IMR-90 (cell line): ENCODE measurements around the gene CRISPLD2. TPM values are rescaled to one million over a fixed set of nuclear protein-coding genes. Genes with fewer than 3 reads are reported as not detected.

Source experiments
- ATAC-seq: fragments of 200-7000 bp; cut with Tn5 transposase; 2 replicates; pipeline ENCODE4 v1.9.1; 2020; ENCODE audit warnings: low read depth, mild to moderate bottlenecking, moderate library complexity
- BruUV-seq: library from RNA; stranded (reverse); fragments of 400-500 nt; replicated peaks from 2 replicates; lab custom pipeline; 2021; lab: Mats Ljungman, UMichigan
- CTCF ChIA-PET: fragments of 300-600 bp; formaldehyde crosslinking; extraction: SDS; loops from one replicate; lab custom pipeline; 2021; ENCODE audit warnings: antibody characterized with exemption; lab: Yijun Ruan, JAX
- POLR2A ChIA-PET: fragments of 300-600 bp; sonication (Branson Sonifier 250); formaldehyde crosslinking; loops from one replicate; lab custom pipeline; 2022; ENCODE audit warnings: antibody characterized with exemption; ENCODE audit not compliant: unreplicated experiment; lab: Charles Lee
- DNase-seq: peaks from one replicate; pipeline ENCODE4 v3.0.0; 2013
- H2AFZ ChIP-seq: replicated peaks from 2 replicates; pipeline ENCODE3; 2013; ENCODE audit warnings: low read length, mild to moderate bottlenecking; ENCODE audit not compliant: poor library complexity
- H2AK5ac ChIP-seq: 2 replicates; pipeline ENCODE4 v1.6.1; 2013; ENCODE audit warnings: low read depth, low read length, inconsistent platforms
- H2AK9ac ChIP-seq: replicated peaks from 2 replicates; pipeline ENCODE3; 2013; ENCODE audit warnings: mild to moderate bottlenecking, low read depth, low read length, moderate library complexity; ENCODE audit not compliant: poor library complexity
- H2BK120ac ChIP-seq: 2 replicates; pipeline ENCODE4 v1.6.1; 2013; ENCODE audit warnings: low read depth, low read length, inconsistent platforms
- H2BK15ac ChIP-seq: 3 replicates; pipeline ENCODE4 v1.6.1; 2013; ENCODE audit warnings: low read depth, low read length, inconsistent platforms
- H2BK20ac ChIP-seq: 2 replicates; pipeline ENCODE4 v1.6.1; 2013; ENCODE audit warnings: low read depth, mild to moderate bottlenecking, inconsistent platforms, low read length, moderate library complexity
- H2BK5ac ChIP-seq: 2 replicates; pipeline ENCODE4 v1.6.1; 2013; ENCODE audit warnings: mild to moderate bottlenecking, low read depth, low read length, inconsistent platforms; ENCODE audit not compliant: poor library complexity, severe bottlenecking
- H3K14ac ChIP-seq: replicated peaks from 2 replicates; pipeline ENCODE4 v1.6.1; 2013; ENCODE audit warnings: low read depth, low read length, inconsistent platforms
- H3K18ac ChIP-seq: 2 replicates; pipeline ENCODE4 v1.6.1; 2013; ENCODE audit warnings: low read depth, low read length, control low read depth
- H3K23ac ChIP-seq: 2 replicates; pipeline ENCODE4 v1.6.1; 2013; ENCODE audit warnings: low read depth, low read length, inconsistent platforms
- H3K27ac ChIP-seq: 2 replicates; pipeline ENCODE4 v1.5.1; 2013; ENCODE audit warnings: mild to moderate bottlenecking, control low read depth, low read length; ENCODE audit not compliant: insufficient read depth
- H3K27me3 ChIP-seq: 2 replicates; pipeline ENCODE4 v1.6.1; 2013; ENCODE audit warnings: low read length; ENCODE audit not compliant: control insufficient read depth, insufficient read depth
- H3K36me3 ChIP-seq: 2 replicates; pipeline ENCODE4 v1.6.1; 2013; ENCODE audit warnings: low read length, mixed read lengths; ENCODE audit not compliant: control insufficient read depth, insufficient read depth
- H3K4ac ChIP-seq: 2 replicates; pipeline ENCODE4 v1.6.1; 2013; ENCODE audit warnings: low read depth, low read length, inconsistent platforms
- H3K4me1 ChIP-seq: 2 replicates; pipeline ENCODE4 v1.6.1; 2013; ENCODE audit warnings: low read length, mixed read lengths; ENCODE audit not compliant: control insufficient read depth, insufficient read depth
- H3K4me2 ChIP-seq: 2 replicates; pipeline ENCODE4 v1.6.1; 2013; ENCODE audit warnings: low read depth, mild to moderate bottlenecking, control low read depth, low read length, moderate library complexity
- H3K4me3 ChIP-seq: 2 replicates; pipeline ENCODE4 v1.5.1; 2013; ENCODE audit warnings: low read depth, mild to moderate bottlenecking, control low read depth, low read length, moderate library complexity; ENCODE audit not compliant: insufficient read depth
- H3K56ac ChIP-seq: 2 replicates; pipeline ENCODE4 v1.6.1; 2013; ENCODE audit warnings: low read length, inconsistent platforms; ENCODE audit not compliant: insufficient read depth; ENCODE audit errors: extremely low read depth
- H3K79me1 ChIP-seq, 2 experiments: 2 replicates each; pipeline ENCODE4 v1.6.1; 2013; ENCODE audit warnings: low read length in 2 of 2, inconsistent platforms in 1 of 2, low read depth in 1 of 2
- H3K9ac ChIP-seq: 2 replicates; pipeline ENCODE4 v1.6.1; 2013; ENCODE audit warnings: low read depth, low read length, control low read depth
- H3K9me1 ChIP-seq: 2 replicates; pipeline ENCODE4 v1.6.1; 2013; ENCODE audit warnings: low read length, inconsistent platforms; ENCODE audit not compliant: insufficient read depth
- H3K9me3 ChIP-seq: 2 replicates; pipeline ENCODE4 v1.6.1; 2013; ENCODE audit warnings: low read length; ENCODE audit not compliant: control insufficient read depth, insufficient read depth
- H4K20me1 ChIP-seq: 2 replicates; pipeline ENCODE4 v1.6.1; 2013; ENCODE audit warnings: low read length, inconsistent platforms; ENCODE audit not compliant: insufficient read depth
- H4K5ac ChIP-seq: 2 replicates; pipeline ENCODE4 v1.6.1; 2013; ENCODE audit warnings: mild to moderate bottlenecking, low read depth, low read length, control low read depth
- H4K8ac ChIP-seq, 2 experiments: 2 replicates each; pipeline ENCODE4 v1.6.1; 2013; ENCODE audit warnings: low read depth in 2 of 2, low read length in 2 of 2, control low read depth in 1 of 2, inconsistent platforms in 1 of 2
- H4K91ac ChIP-seq: 2 replicates; pipeline ENCODE4 v1.6.1; 2013; ENCODE audit warnings: low read depth, low read length, inconsistent platforms; ENCODE audit not compliant: insufficient read depth
- CEBPB ChIP-seq: IDR thresholded peaks from 2 replicates; pipeline ENCODE4 v1.6.1; 2012; ENCODE audit warnings: low read depth, low read length, improper control_type of control experiment
- FOS ChIP-seq: fragments of 150-350 bp; IDR thresholded peaks from 2 replicates; pipeline ENCODE4 v1.6.1; 2016; ENCODE audit warnings: low read depth, low read length
- WGBS, 2 experiments: methylation state at CpG; one replicate each; pipeline versions ENCODE4 v1.1.5 to v1.1.7; 2013; ENCODE audit warnings: missing lambda C conversion rate in 2 of 2; ENCODE audit not compliant: insufficient read length in 1 of 2; ENCODE audit errors: extremely low coverage in 2 of 2; 5-methylcytosine and 5-hydroxymethylcytosine counted together
- dilution Hi-C: fragments of 300-500 bp; cut with HindIII; formaldehyde crosslinking; loops from one replicate; pipeline ENCODE4 v1.14.3; 2018; ENCODE audit warnings: low sequenced_read_pairs; ENCODE audit not compliant: unreplicated experiment
- in situ Hi-C: fragments of 300-500 bp; cut with MboI; formaldehyde crosslinking; loops from 3 replicates; pipeline ENCODE4 v1.14.3; 2019; ENCODE audit warnings: low sequenced_read_pairs, inconsistent platforms, mixed read lengths
- intact Hi-C: fragments of 100-400 bp; cut with micrococcal nuclease; formaldehyde crosslinking; loops from 2 replicates; pipeline ENCODE4 v1.10.0; 2022
- polyA plus RNA-seq, 3 experiments: library from polyadenylated mRNA; depleted of rRNA; stranded (reverse); fragments of >200 nt; gene quantifications; 2 replicates each; pipeline ENCODE4 v1.2.3, GENCODE V29; 2012; ENCODE audit warnings: low replicate concordance in 1 of 3
- total RNA-seq: library from RNA; depleted of rRNA; stranded (reverse); fragments of >200 nt; gene quantifications from 2 replicates; pipeline ENCODE4 v1.2.3, GENCODE V29; 2012

The CRISPLD2 gene
- total and polyA plus RNA-seq, 2 of the 4 experiments (the other 2 are of a cell fraction) = 23.1 to 37.5 TPM

GRCh38 chr16:84940670-84941551 is 121.1 kb downstream of the CRISPLD2 start:
- no peak overlapping the region for H4K5ac ChIP-seq
- H2AK5ac ChIP-seq = no peak overlapping the region; the same call in 1 of the 2 replicates
- H4K8ac ChIP-seq = no peak overlapping the region
- in situ Hi-C loops (no loop called here), dilution Hi-C loops (no loop called here), intact Hi-C loops (no loop called here)
- ATAC-seq (peak; percentile 56), DNase-seq (no peak)
- ChIA-PET CTCF (no interaction called here), POLR2A (no interaction called here)
- no peak overlapping the region for H3K4me3 ChIP-seq
- H3K18ac ChIP-seq = no peak overlapping the region
- no peak overlapping the region for H3K4me2 ChIP-seq
- H2BK120ac ChIP-seq = peak overlapping the region; percentile 64
- H4K91ac ChIP-seq = no peak overlapping the region
- H2BK15ac ChIP-seq = no peak overlapping the region
- H2BK5ac ChIP-seq = no peak overlapping the region
- H3K4ac ChIP-seq = no peak overlapping the region
- H3K79me1 ChIP-seq = no peaks in the 10 kb centered on the region
- H2AK9ac ChIP-seq = no peak overlapping the region
- no peaks in the 10 kb centered on the region for H4K20me1 ChIP-seq
- 0 out of 2 replicates have a peak, but pooled peaks cover 5% of the 10 kb centered on the region for H3K9me1 ChIP-seq
- no peak overlapping the region for H3K9ac ChIP-seq
- H3K4me1 ChIP-seq = peaks cover 4% of the 10 kb centered on the region; the same call in 1 of the 2 replicates
- H3K56ac ChIP-seq = no peak overlapping the region
- no peak overlapping the region for H3K14ac ChIP-seq
- no peak overlapping the region for H3K23ac ChIP-seq
- no peaks in the 10 kb centered on the region for H3K36me3 ChIP-seq
- H3K27me3 ChIP-seq = no peaks in the 10 kb centered on the region
- no peak overlapping the region for H3K27ac ChIP-seq
- WGBS, 2 experiments = 74% methylated on average over 9 of the region's 41 CpGs; no CpG with 5 or more reads in 1 of the 2 experiments
- H2BK20ac ChIP-seq = no peak overlapping the region
- peaks cover 4% of the 10 kb centered on the region for H3K9me3 ChIP-seq
- peak overlapping the region; percentile 21 for H2AFZ ChIP-seq
- BruUV-seq = no TSS peak
- TF ChIP-seq FOS (no peak), CEBPB (0 out of 2 replicates have a peak, but pooled peaks have one; percentile 16)
